Stimulated activated CD4-positive, alpha-beta T cell treated with anti-CD3 and anti-CD28 coated beads, Interleukin-1b, Interleukin-23, amount 100 ng/mL, for 4 hours (primary cell): ENCODE results near the gene PLIN3.
"Not testable (repeated sequence)": the region's sequence is repeated elsewhere in the genome, so short reads cannot be mapped to it uniquely, and the experiment has no call there.

Experiments used
- DNase-seq, 2 donors: peaks; one replicate each; pipeline ENCODE4 v3.0.0-alpha.2; 2020; ENCODE audit warnings: low read depth in 2 of 2

Gene PLIN3

DNA sequence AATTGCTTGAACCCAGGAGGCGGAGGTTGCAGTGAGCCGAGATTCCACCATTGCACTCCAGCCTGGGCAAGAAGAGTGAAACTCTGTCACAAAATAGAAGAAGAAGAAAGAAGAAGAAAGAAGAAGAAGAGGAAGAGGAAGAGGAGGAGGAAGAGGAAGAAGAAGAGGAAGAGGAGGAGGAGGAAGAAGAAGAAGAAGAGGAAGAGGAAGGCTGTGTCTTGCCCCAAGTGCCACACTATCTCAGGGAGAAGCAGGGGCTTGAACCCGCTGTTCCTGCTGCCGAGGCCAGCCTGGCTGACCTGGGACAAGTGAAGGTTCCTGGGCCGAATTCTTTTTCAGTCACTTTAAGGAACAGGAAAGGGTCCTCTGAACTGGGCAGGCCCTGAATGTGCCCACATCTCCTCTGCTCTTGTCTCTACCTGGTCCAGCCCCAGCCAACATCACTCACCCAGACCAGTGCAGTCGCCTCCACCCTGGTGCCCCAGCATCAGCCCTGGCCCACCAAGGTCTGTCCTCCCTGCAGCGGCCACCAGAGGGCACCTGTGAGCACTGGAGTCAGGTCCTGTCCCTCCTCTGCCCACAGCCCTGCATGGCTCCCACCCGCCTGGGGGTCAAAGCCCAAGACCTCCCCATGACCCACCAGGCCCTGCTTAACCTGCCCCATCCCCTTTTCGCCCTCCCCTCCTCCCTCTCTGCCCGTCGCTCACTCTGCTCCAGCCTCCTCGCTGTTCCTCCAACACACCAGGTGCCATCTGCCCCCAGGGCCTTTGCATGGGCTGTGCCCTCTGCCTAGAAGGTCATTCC is 55.9 kb downstream of the PLIN3 start:
- peak; percentile 89 to 93 for DNase-seq

DNA sequence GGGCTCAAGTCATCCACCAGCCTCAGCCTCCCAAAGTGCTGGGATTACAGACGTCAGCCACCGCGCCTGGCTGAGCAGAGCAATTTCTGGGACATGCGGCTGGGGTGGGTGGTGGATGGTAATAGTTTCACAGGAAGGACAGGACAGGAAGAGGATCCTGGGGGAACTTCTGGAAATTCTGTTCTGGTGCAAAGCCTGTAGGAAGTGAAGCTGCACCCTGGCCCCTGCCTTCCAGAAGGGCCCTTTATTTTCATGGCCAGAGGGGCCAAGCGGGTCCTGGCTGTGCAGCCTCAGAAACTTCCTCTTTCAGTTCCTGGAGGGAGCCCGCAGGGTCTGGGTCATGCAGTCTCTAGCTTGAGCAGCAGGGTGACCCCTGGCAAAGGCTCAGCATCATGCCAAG is 60.3 kb downstream of the PLIN3 start:
- no peak for DNase-seq

- DNase-seq, result no peak
These were observed 61.1 kb downstream of the PLIN3 start for GRCh38 chr19:4806384-4806783.

GRCh38 chr19:4805140-4805539 is 62.3 kb downstream of the PLIN3 start:
- DNase-seq, result not testable (repeated sequence)

DNA sequence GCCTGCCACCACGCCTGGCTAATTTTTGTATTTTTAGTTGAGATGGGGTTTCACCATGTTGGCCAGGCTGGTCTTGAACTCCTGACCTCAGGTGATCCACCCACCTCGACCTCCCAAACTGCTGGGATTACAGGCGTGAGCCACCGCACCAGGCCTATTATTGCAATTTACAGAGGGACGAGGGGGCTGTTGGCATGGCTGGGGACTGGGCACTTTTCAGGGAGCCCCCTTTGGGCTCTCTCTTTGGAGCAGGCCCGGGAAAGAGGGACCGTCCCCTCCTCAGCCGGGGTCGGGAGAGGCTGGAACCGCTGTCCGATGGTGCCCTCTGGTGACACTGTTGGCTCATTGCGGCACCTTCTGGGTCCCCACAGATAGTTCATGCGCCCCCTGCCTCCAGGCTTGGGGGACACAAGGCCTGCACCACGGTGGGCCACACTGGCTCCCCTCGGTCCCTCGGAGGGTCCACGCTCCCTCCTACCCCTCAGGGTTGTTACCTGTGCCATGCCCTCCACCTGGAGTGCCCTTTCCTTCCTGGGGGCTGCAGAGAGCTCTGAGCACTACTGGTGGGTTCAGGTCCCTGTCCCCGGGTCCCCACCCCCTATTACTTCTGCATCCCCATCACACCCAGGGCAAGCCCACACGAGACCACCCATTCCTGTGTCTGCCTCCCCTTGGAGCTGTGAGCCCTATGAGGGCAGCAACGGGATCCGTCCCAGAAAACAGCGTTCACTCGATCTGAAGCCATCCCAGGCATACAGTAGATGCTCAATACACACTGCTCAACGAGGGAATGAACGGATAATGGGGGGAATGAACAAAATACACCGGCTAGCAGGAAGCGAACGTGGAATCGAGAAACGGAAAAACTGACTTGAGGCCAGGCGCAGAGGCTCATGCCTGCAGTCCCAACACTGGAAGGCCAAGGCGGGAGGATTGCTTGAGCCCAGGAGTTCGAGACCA is 63.5 kb downstream of the PLIN3 start:
- DNase-seq, result peak; percentile 49

DNA sequence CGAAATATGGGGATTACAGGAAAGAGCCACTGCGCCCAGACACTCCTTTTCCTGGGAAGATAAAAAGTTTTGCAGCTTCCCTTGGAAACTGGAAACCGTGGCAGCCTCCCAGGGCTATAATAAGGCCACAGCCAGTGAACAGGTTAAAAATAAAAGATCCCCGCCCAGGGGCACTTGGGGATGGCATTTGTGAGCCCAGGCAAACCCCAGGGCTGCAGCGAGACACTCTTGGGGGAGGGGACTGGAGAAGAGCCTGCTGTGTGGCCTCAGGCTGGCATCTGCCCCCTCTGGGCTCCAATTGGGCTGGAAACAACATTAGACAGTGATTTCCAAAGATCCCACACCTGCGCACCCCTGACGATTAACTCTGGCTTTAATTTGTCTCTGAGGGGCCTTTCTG is 64.8 kb downstream of the PLIN3 start:
- no peak for DNase-seq

- DNase-seq, result no peak
These were observed 66.3 kb downstream of the PLIN3 start for GRCh38 chr19:4801085-4801619.

DNA sequence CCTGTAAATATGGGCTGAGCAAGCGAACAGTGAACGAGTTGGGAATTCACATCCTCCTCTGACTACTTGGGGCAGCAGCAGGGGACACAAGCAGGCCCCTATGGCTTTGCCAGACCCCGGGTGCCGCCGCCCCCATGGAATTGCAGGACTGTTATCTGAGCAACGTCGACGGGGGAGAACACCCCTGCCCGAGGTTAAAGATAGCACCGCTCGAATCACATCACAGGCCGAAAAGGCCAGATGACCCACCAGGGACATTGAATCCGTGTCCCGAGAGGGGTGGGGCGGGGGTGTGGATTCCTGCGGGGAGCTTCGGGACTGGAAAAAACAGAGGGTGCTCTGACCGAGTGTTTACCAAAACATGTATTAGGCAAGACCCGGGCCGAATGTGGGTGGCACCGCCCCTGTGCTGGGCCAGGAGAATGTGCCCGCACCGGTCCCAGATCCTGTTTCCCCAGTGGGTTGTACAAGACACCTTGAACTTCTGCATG is 66.8 kb downstream of the PLIN3 start:
- no peak for DNase-seq

DNA sequence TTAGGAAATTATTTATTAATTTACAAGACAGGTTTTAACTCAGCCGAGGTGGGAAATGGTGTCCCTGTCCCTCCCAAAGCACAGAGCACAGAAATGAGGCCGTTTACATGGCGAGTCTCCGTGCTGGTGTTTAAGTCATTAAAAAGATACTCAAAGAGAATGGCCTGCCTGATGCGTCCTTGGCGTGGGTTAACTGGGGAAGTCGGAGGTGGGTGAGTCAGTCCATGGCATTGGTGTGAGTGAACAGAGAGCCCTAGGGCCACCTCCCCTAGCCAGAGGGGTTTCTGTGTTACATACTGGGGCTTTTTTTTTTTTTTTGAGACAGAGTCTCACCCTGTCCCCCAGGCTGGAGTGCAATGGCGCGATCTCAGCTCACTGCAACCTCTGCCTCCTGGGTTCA is 72.1 kb downstream of the PLIN3 start:
- no peak for DNase-seq

DNA sequence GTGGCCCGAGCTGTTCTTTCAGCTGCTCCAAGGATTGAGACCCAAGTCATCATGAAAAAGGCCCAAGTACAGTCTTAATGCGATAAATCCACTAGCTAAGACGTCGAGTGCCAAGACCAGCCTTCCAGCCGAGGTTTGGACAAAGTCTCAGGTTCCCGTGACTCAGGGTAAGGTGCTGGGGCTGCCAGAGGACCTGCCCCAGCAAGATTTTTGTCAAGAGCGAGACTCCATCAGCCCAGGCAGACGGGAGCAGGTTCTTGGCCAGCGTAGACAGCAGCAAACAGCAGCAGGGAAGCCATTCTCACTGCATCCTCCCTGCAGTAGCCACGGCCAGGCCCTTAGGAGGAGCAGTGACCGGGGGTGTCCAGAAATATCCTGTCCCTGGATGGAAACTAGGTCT is 72.5 kb downstream of the PLIN3 start:
- DNase-seq, result no peak

- DNase-seq, result not testable (repeated sequence)
These were observed 74.2 kb downstream of the PLIN3 start for GRCh38 chr19:4793278-4793677.

- DNase-seq, result not testable (repeated sequence)
These were observed 74.6 kb downstream of the PLIN3 start for GRCh38 chr19:4792866-4793195.

DNA sequence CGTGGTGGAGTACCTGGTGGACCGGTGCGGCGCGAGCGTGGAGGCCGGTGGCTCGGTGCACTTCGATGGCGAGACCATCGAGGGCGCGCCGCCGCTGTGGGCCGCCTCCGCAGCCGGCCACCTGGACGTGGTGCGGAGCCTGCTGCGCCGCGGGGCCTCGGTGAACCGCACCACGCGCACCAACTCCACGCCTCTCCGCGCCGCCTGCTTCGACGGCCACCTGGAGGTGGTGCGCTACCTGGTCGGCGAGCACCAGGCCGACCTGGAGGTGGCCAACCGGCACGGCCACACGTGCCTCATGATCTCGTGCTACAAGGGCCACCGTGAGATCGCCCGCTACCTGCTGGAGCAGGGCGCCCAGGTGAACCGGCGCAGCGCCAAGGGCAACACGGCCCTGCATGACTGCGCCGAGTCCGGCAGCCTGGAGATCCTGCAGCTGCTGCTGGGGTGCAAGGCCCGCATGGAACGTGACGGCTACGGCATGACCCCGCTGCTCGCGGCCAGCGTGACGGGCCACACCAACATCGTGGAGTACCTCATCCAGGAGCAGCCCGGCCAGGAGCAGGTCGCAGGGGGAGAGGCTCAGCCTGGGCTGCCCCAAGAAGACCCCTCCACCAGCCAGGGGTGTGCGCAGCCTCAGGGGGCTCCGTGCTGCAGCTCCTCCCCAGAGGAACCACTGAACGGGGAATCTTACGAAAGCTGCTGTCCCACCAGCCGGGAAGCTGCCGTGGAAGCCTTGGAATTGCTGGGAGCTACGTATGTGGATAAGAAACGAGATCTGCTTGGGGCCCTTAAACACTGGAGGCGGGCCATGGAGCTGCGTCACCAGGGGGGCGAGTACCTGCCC is 75.2 kb downstream of the PLIN3 start:
- not testable (repeated sequence) for DNase-seq

DNA sequence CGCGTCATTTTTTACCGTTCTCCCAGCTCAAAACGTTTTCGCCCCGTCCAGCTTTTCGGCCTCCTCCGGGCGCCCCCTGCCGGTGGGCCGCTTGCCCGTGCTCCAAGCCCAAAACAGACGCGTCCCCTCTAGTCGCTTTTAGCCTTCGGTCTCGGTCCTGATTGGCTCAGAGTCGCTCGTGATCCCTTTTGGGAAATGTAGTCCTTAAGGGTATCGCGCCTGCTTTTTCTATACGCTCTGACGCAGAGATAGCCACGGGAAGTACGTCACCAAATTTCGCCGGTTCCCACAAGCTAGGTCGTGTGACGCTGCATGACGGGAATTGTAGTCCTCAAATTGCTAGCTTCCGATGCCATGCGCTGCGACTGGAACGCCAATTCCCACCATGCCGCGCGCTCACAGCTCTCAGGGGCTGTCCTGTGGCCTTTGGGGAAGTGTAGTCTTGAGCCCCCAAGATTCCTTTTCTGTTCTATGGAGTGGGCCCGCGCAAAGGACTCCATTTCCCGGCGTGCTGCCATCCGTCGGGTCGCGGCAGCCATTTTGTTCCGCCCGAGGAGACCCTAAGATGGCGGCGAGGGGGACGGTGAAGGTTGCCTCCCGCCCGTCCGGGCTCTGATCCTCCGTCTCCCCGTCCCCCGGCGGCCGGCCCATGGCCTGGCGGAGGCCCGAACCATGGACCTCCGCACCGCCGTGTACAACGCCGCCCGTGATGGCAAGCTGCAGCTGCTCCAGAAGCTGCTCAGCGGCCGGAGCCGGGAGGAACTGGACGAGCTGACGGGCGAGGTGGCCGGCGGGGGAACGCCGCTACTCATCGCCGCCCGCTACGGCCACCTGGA is 76.1 kb downstream of the PLIN3 start, which contains the start of gene FEM1A:
Gene FEM1A, plus strand, starts transcription at position 552 of the 836 bp plus-strand sequence. Its CDS starts 121 bp downstream, at position 673.
- peak; percentile 96 to 97 for DNase-seq
